Central memory CD4-positive, alpha-beta T cell (primary cell): ENCODE data around the gene SRMS.
"Not testable (repeated sequence)": the region's sequence is repeated elsewhere in the genome, so short reads cannot be mapped to it uniquely, and the experiment has no call there.

ENCODE experiments used
- DNase-seq: peaks from one replicate; pipeline ENCODE4 v3.0.0; 2022

The SRMS gene

GRCh38 chr20:63520934-63521601 lies 26.5 kb downstream of the SRMS start:
- DNase-seq = peak; percentile 59

GRCh38 chr20:63520504-63520933 lies 27.0 kb downstream of the SRMS start, which contains the start of gene PPDPF:
Gene PPDPF (plus strand): TSS chr20:63520765. CDS start chr20:63521309, 544 bp downstream.
- peak; percentile 81 for DNase-seq

GRCh38 chr20:63519668-63520503 lies 27.7 kb downstream of the SRMS start:
- DNase-seq = peak; percentile 54

GRCh38 chr20:63518946-63519667 lies 28.4 kb downstream of the SRMS start:
- DNase-seq = no peak

- DNase-seq = no peak
Observed at GRCh38 chr20:63518351-63518861, 29.1 kb downstream of the SRMS start.

- no peak for DNase-seq
Observed at GRCh38 chr20:63517376-63518309, 29.9 kb downstream of the SRMS start.

GRCh38 chr20:63514520-63514919 lies 33.0 kb downstream of the SRMS start:
- not testable (repeated sequence) for DNase-seq

GRCh38 chr20:63513207-63513606 lies 34.3 kb downstream of the SRMS start:
- DNase-seq = no peak

- DNase-seq = no peak
Observed at GRCh38 chr20:63509088-63509564, 38.4 kb downstream of the SRMS start.

- DNase-seq = no peak
Observed at GRCh38 chr20:63508072-63508768, 39.3 kb downstream of the SRMS start.

GRCh38 chr20:63507083-63507743 lies 40.3 kb downstream of the SRMS start:
- no peak for DNase-seq

- no peak for DNase-seq
Observed at GRCh38 chr20:63505723-63506122, 41.8 kb downstream of the SRMS start.

GRCh38 chr20:63505281-63505680 lies 42.3 kb downstream of the SRMS start:
- DNase-seq = no peak

GRCh38 chr20:63504642-63505041 lies 42.9 kb downstream of the SRMS start:
- no peak for DNase-seq

- no peak for DNase-seq
Observed at GRCh38 chr20:63503524-63503923, 44.0 kb downstream of the SRMS start.

- no peak for DNase-seq
Observed at GRCh38 chr20:63502671-63503172, 44.8 kb downstream of the SRMS start.

- no peak for DNase-seq
Observed at GRCh38 chr20:63501818-63502670, 45.5 kb downstream of the SRMS start.

GRCh38 chr20:63500902-63501817 lies 46.4 kb downstream of the SRMS start:
- no peak for DNase-seq
